MM.1S (cell line): Measurements from ENCODE around the gene TMEM178B.

Experiments
- CTCF ChIP-seq: fragments of 300-600 bp; sonication (generic); IDR thresholded peaks from 2 replicates; pipeline ENCODE4 v1.5.1; 2016; ENCODE audit warnings: antibody characterized with exemption, low read length, mixed read lengths
- EZH2 ChIP-seq: fragments of 300-600 bp; sonication (generic); optimal IDR thresholded peaks from 2 replicates; pipeline ENCODE3; 2017; ENCODE audit warnings: low read depth, mild to moderate bottlenecking, antibody characterized with exemption, low read length, mixed read lengths
- EZH2phosphoT487 ChIP-seq: fragments of 300-600 bp; sonication (generic); IDR thresholded peaks from 2 replicates; pipeline ENCODE4 v1.6.1; 2018; ENCODE audit warnings: antibody characterized with exemption, low read length

GRCh38 chr7:141460781-141461715, 387.2 kb downstream of the TMEM178B start:
- TF ChIP-seq CTCF, result no peak
- TF ChIP-seq EZH2phosphoT487, result no peak
- TF ChIP-seq EZH2, result no peak
